22Rv1 (cell line): ENCODE measurements around the gene IVD.

ENCODE experiments used
- CTCF ChIP-seq: fragments of 450-650 bp; IDR thresholded peaks from 2 replicates; pipeline ENCODE4 v1.5.1; 2017; ENCODE audit warnings: mild to moderate bottlenecking
- ZFX ChIP-seq: fragments of 450-650 bp; IDR thresholded peaks from 2 replicates; pipeline ENCODE4 v1.6.1; 2017; ENCODE audit warnings: antibody characterized with exemption, borderline replicate concordance

- TF ChIP-seq CTCF (no peak), ZFX (no peak)
Observed at GRCh38 chr15:40407330-40407990, 1.9 kb downstream of the IVD start.
